Endothelial cell of umbilical vein (primary cell): Measurements from ENCODE around the gene RASGRF1. TPM values are rescaled to one million over a fixed set of nuclear protein-coding genes. Genes with fewer than 3 reads are reported as not detected.

ENCODE experiments used
- BruUV-seq: library from RNA; stranded (reverse); fragments of 400-500 nt; replicated peaks from 2 replicates; lab custom pipeline; 2021; lab: Mats Ljungman, UMichigan
- CTCF ChIA-PET: fragments of 300-600, 350-600 bp; sonication (Branson Sonifier 250); formaldehyde crosslinking; loops from one replicate; lab custom pipeline; 2021; ENCODE audit warnings: antibody characterized with exemption, inconsistent platforms; lab: Charles Lee
- POLR2A ChIA-PET: fragments of 300-600, 350-600 bp; sonication (Branson Sonifier 250); formaldehyde crosslinking; loops from one replicate; lab custom pipeline; 2021; ENCODE audit warnings: antibody characterized with exemption, inconsistent platforms; lab: Charles Lee
- DNase-seq: peaks from one replicate; pipeline ENCODE4 v3.0.0-alpha.2; 2011; ENCODE audit warnings: low read depth, low spot score
- FAIRE-seq: peaks from 2 replicates; lab custom pipeline; 2011; peaks lifted over from hg19 to GRCh38; lab: Jason Lieb, UNC
- H2AFZ ChIP-seq: 2 replicates; pipeline ENCODE4 v1.6.0; 2012; ENCODE audit warnings: low read depth, low read length, control low read depth, inconsistent platforms
- H3K27ac ChIP-seq: 2 replicates; pipeline ENCODE4 v1.5.1; 2011; ENCODE audit warnings: low read depth, mild to moderate bottlenecking, control low read depth, low read length, moderate library complexity; ENCODE audit not compliant: insufficient read depth
- H3K27me3 ChIP-seq, 2 experiments: 2 replicates each; pipeline versions ENCODE4 v1.6.0 to v1.6.1; 2011; ENCODE audit warnings: low read length in 2 of 2, mixed read lengths in 1 of 2; ENCODE audit not compliant: control insufficient read depth in 2 of 2, insufficient read depth in 2 of 2
- H3K36me3 ChIP-seq, 2 experiments: 2 replicates in 1 of 2; 3 replicates in 1 of 2; pipeline ENCODE4 v1.5.1; 2011; ENCODE audit warnings: low read length in 2 of 2, mild to moderate bottlenecking in 1 of 2, moderate library complexity in 1 of 2; ENCODE audit not compliant: control insufficient read depth in 2 of 2, insufficient read depth in 2 of 2; ENCODE audit errors: extremely low read depth in 1 of 2
- H3K4me1 ChIP-seq: 3 replicates; pipeline ENCODE4 v1.5.1; 2011; ENCODE audit warnings: mild to moderate bottlenecking, low read length; ENCODE audit not compliant: control insufficient read depth, insufficient read depth; ENCODE audit errors: extremely low read depth
- H3K4me2 ChIP-seq: 2 replicates; pipeline ENCODE4 v1.6.1; 2011; ENCODE audit warnings: low read length, control low read depth, mixed read lengths; ENCODE audit not compliant: insufficient read depth
- H3K4me3 ChIP-seq, 3 experiments: fragments of 200-600 bp in 1 of 3; sonication (generic), shearing (Covaris generic) in 1 of 3; replicated peaks in 1 of 3; 2 replicates each; pipeline ENCODE4 v1.5.1; 2011 to 2016; ENCODE audit warnings: control low read depth in 3 of 3, low read length in 3 of 3, mild to moderate bottlenecking in 2 of 3, inconsistent platforms in 1 of 3, low read depth in 1 of 3, moderate library complexity in 1 of 3; ENCODE audit not compliant: insufficient read depth in 1 of 3
- H3K79me2 ChIP-seq: 2 replicates; pipeline ENCODE4 v1.6.0; 2012; ENCODE audit warnings: low read length, inconsistent platforms; ENCODE audit not compliant: control insufficient read depth, insufficient read depth
- H3K9ac ChIP-seq: replicated peaks from 2 replicates; pipeline ENCODE3; 2011; ENCODE audit warnings: low read length, control low read depth; ENCODE audit not compliant: insufficient read depth; ENCODE audit errors: extremely low read depth
- H3K9me1 ChIP-seq: replicated peaks from 3 replicates; pipeline ENCODE4 v1.6.0; 2011; ENCODE audit warnings: mild to moderate bottlenecking, low read length; ENCODE audit not compliant: control insufficient read depth, insufficient read depth; ENCODE audit errors: extremely low read depth
- H3K9me3 ChIP-seq: replicated peaks from 2 replicates; pipeline ENCODE4 v1.5.1; 2012; ENCODE audit warnings: low read length, inconsistent platforms; ENCODE audit not compliant: control insufficient read depth, insufficient read depth
- H4K20me1 ChIP-seq: replicated peaks from 2 replicates; pipeline ENCODE3; 2011; ENCODE audit warnings: mild to moderate bottlenecking, low read length; ENCODE audit not compliant: control insufficient read depth, insufficient read depth; ENCODE audit errors: extremely low read depth
- CTCF ChIP-seq, 2 donors: IDR thresholded peaks; 1 replicate in 1 of 2; 2 replicates in 1 of 2; pipeline ENCODE4 v1.5.1; 2011; ENCODE audit warnings: low read length in 2 of 2, mild to moderate bottlenecking in 2 of 2, moderate library complexity in 2 of 2, control low read depth in 1 of 2, inconsistent platforms in 1 of 2, low read depth in 1 of 2; ENCODE audit not compliant: insufficient read depth in 1 of 2; ENCODE audit errors: extremely low read depth in 1 of 2
- EZH2 ChIP-seq: IDR thresholded peaks from 2 replicates; pipeline ENCODE4 v1.6.1; 2012; ENCODE audit warnings: borderline replicate concordance, low read depth, mild to moderate bottlenecking, moderate library complexity, low read length, inconsistent platforms; ENCODE audit not compliant: severe bottlenecking
- GATA2 ChIP-seq: IDR thresholded peaks from 2 replicates; pipeline ENCODE4 v1.7.0; 2011; ENCODE audit warnings: low read depth, mild to moderate bottlenecking, moderate library complexity, mixed read lengths, low read length; ENCODE audit not compliant: insufficient read length, insufficient read depth
- JUN ChIP-seq: IDR thresholded peaks from 2 replicates; pipeline ENCODE4 v1.6.1; 2011; ENCODE audit warnings: borderline replicate concordance, low read depth; ENCODE audit not compliant: insufficient read length, insufficient read depth
- MAX ChIP-seq: IDR thresholded peaks from 2 replicates; pipeline ENCODE4 v1.6.1; 2011; ENCODE audit not compliant: insufficient read depth, insufficient read length
- POLR2A ChIP-seq: IDR thresholded peaks from 2 replicates; pipeline ENCODE4 v1.6.1; 2012; ENCODE audit warnings: low read depth, mild to moderate bottlenecking, control low read depth, low read length
- POLR2AphosphoS5 ChIP-seq: IDR thresholded peaks from 2 replicates; pipeline ENCODE4 v1.6.1; 2012; ENCODE audit warnings: low read depth, mild to moderate bottlenecking, control low read depth, low read length, moderate library complexity; ENCODE audit not compliant: insufficient read depth
- dilution Hi-C: fragments of 300-500 bp; cut with MboI; formaldehyde crosslinking; loops from one replicate; pipeline ENCODE4 v1.15.0; 2019; ENCODE audit warnings: low sequenced_read_pairs; ENCODE audit not compliant: extremely low pct_ligation_motif_present
- intact Hi-C: fragments of 100-400 bp; cut with micrococcal nuclease; formaldehyde crosslinking; loops from one replicate; pipeline ENCODE4 v1.10.0; 2022
- polyA plus RNA-seq, 4 experiments: library from polyadenylated mRNA; depleted of rRNA in 3 of 4; stranded (reverse) in 3 of 4; unstranded in 1 of 4; fragments of >200 nt; gene quantifications; 2 replicates each; pipeline versions ENCODE4 v1.2.1 to v1.2.3, GENCODE V29; 2011 to 2012; ENCODE audit warnings: missing spikeins in 1 of 4
- total RNA-seq: library from RNA; stranded (reverse); gene quantifications from 2 replicates; pipeline ENCODE4 v1.2.3, GENCODE V29; 2021

Gene RASGRF1
- total and polyA plus RNA-seq, 2 donors (not counting 3 experiments of a cell fraction or from before 2014, with no cell fraction given) = 0.04 TPM; not detected in 1

GRCh38 chr15:79099692-79100091, 9.1 kb upstream of the RASGRF1 start:
- no TSS peak for BruUV-seq
- Histone ChIP-seq H3K9me3 (no peaks in the 10 kb centered on the region), H3K27ac (no peak overlapping the region), H3K4me3 (no peak overlapping the region), H3K79me2 (no peaks in the 10 kb centered on the region), H3K9me1 (no peaks in the 10 kb centered on the region), H3K4me1 (no peaks in the 10 kb centered on the region), H2AFZ (no peak overlapping the region), H3K9ac (no peak overlapping the region), H3K4me2 (no peak overlapping the region), H3K27me3 (peaks cover 0 to 3% of the 10 kb centered on the region in 2 experiments), H4K20me1 (no peaks in the 10 kb centered on the region), H3K36me3 (no peaks in the 10 kb centered on the region)
- dilution Hi-C loops (no loop called here), intact Hi-C loops (no loop called here)
- TF ChIP-seq EZH2 = no peak
- TF ChIP-seq MAX = no peak
- no peak for TF ChIP-seq CTCF (IDR thresholded peaks at IDR 0.05; ENCODE audit: extremely low read depth in 1 of 2, insufficient read depth in 1 of 2, low read depth in 1 of 2, low read length in 2 of 2)
- TF ChIP-seq POLR2A = no peak
- TF ChIP-seq POLR2AphosphoS5 = no peak
- no peak for TF ChIP-seq JUN
- no peak for TF ChIP-seq GATA2
- CTCF ChIA-PET = interaction anchor here (1.2 to 1.4 kb wide), 2 partner anchors 9 to 85 kb away, joined by 3 to 4 read pairs; no protein-coding TSS in a partner anchor
- no peak for DNase-seq
- POLR2A ChIA-PET = no interaction called here
- FAIRE-seq = no peak
